Transverse colon (tissue), 4 donors: ENCODE measurements around the gene ERMP1. TPM values are rescaled to one million over a fixed set of nuclear protein-coding genes. Genes with fewer than 3 reads are reported as not detected.

Experiments
- DNase-seq: peaks from one replicate; pipeline ENCODE4 v3.0.0-alpha.2; 2019
- H3K27ac ChIP-seq, 4 donors: fragments of 200-600 bp; sonication (generic); 2 replicates each; pipeline ENCODE4 v1.5.1; 2016 to 2018; ENCODE audit warnings: inconsistent platforms in 4 of 4
- H3K27me3 ChIP-seq: fragments of 200-600 bp; sonication (generic); 2 replicates; pipeline ENCODE4 v1.5.1; 2017; ENCODE audit warnings: inconsistent platforms
- H3K36me3 ChIP-seq, 4 donors: fragments of 200-600 bp; sonication (generic); 2 replicates each; pipeline ENCODE4 v1.5.1; 2017 to 2019; ENCODE audit warnings: inconsistent platforms in 4 of 4
- H3K4me1 ChIP-seq, 4 donors: fragments of 200-600 bp; sonication (generic); 2 replicates each; pipeline ENCODE4 v1.5.1; 2017 to 2020; ENCODE audit warnings: inconsistent platforms in 4 of 4
- H3K4me3 ChIP-seq, 4 donors: fragments of 200-600 bp; sonication (generic); 1 replicate in 1 of 4; 2 replicates in 3 of 4; pipeline versions ENCODE4 v1.5.1 to v1.6.1; 2017 to 2019; ENCODE audit warnings: inconsistent platforms in 4 of 4
- H3K9me3 ChIP-seq, 2 donors: fragments of 200-600 bp; sonication (generic); 2 replicates each; pipeline ENCODE4 v1.5.1; 2017 to 2019; ENCODE audit warnings: inconsistent platforms in 2 of 2
- CTCF ChIP-seq, 5 experiments: fragments of 200-600 bp in 3 of 5; fragments of 450-650 bp in 2 of 5; sonication (generic) in 3 of 5; IDR thresholded peaks; 1 replicate in 2 of 5; 2 replicates in 3 of 5; pipeline ENCODE4 v1.5.1; 2016 to 2017; ENCODE audit warnings: antibody characterized with exemption in 5 of 5, inconsistent platforms in 3 of 5, mild to moderate bottlenecking in 2 of 5, moderate library complexity in 1 of 5
- EP300 ChIP-seq: sonication (generic); formaldehyde crosslinking; IDR thresholded peaks from one replicate; pipeline ENCODE4 v1.6.1; 2017; ENCODE audit warnings: antibody characterized with exemption, low read depth
- POLR2A ChIP-seq: fragments of 450-650 bp; IDR thresholded peaks from one replicate; pipeline ENCODE4 v1.6.1; 2016; ENCODE audit warnings: antibody characterized with exemption, mild to moderate bottlenecking, moderate library complexity
- POLR2AphosphoS5 ChIP-seq, 3 donors: sonication (generic); formaldehyde crosslinking; IDR thresholded peaks; one replicate each; pipeline ENCODE4 v1.6.1; 2016; ENCODE audit warnings: antibody characterized with exemption in 3 of 3
- WGBS, 2 donors: methylation state at CpG; one replicate each; pipeline ENCODE4 v1.1.5; 2018; ENCODE audit warnings: low coverage in 1 of 2; 5-methylcytosine and 5-hydroxymethylcytosine counted together
- in situ Hi-C, 4 donors: fragments of 200-750 bp; cut with MboI; loops; one replicate each; pipeline versions ENCODE4 v1.15.0 to v1.15.1; 2017; ENCODE audit warnings: low sequenced_read_pairs in 3 of 4, low pct_ligation_motif_present in 1 of 4, low pct_unique_long_range_greater_than_20kb in 1 of 4
- intact Hi-C: fragments of 100-400 bp; cut with DNase I; formaldehyde crosslinking; loops from one replicate; pipeline ENCODE4 v1.15.1; 2023; ENCODE audit warnings: low total_unique reads
- total RNA-seq, 4 donors: library from RNA; depleted of rRNA; stranded (reverse); fragments of >200 nt; gene quantifications; one replicate each; pipeline ENCODE4 v1.1.0, GENCODE V29; 2016

The ERMP1 gene
- total RNA-seq, 4 donors from 2014 or later = 33.3 to 46.2 (median 34.8) TPM

- Histone ChIP-seq H3K9me3 (no peaks in the 10 kb centered on the region), H3K36me3 (peaks cover 0 to 21% (median 5%) of the 10 kb centered on the region in 4 donors), H3K27me3 (no peaks in the 10 kb centered on the region), H3K4me3 (no peak overlapping the region), H3K4me1 (peaks cover 0 to 6% (median 0%) of the 10 kb centered on the region in 4 donors), H3K27ac (no peak overlapping the region)
- 93 to 95% methylated on average over 3 of the region's 3 CpGs for WGBS, 2 donors
- no peak for DNase-seq
- TF ChIP-seq POLR2AphosphoS5 (IDR thresholded peaks at IDR 0.05) = no peak
- no peak for TF ChIP-seq POLR2A
- TF ChIP-seq EP300 = no peak
- TF ChIP-seq CTCF (IDR thresholded peaks at IDR 0.05) = no peak
- intact Hi-C loops (no loop called here), in situ Hi-C loops (no loop called here)
Observed at GRCh38 chr9:5817862-5818261, 15.1 kb downstream of the ERMP1 start.

- H3K27me3 ChIP-seq = no peaks in the 10 kb centered on the region
- peaks cover 0 to 16% (median 6%) of the 10 kb centered on the region in 4 donors for H3K36me3 ChIP-seq
- no peak overlapping the region for H3K27ac ChIP-seq
- DNase-seq = no peak
- TF ChIP-seq POLR2A (no peak), CTCF (IDR thresholded peaks at IDR 0.05) (no peak), POLR2AphosphoS5 (IDR thresholded peaks at IDR 0.05) (no peak), EP300 (no peak)
- in situ Hi-C loops = no loop called here
- no peaks in the 10 kb centered on the region for H3K9me3 ChIP-seq
- WGBS, 2 donors = 66 to 73% methylated on average over 1 of the region's 1 CpG
- intact Hi-C loops = no loop called here
- H3K4me1 ChIP-seq = peaks cover 0 to 6% (median 0%) of the 10 kb centered on the region in 4 donors
- H3K4me3 ChIP-seq = no peak overlapping the region
Observed at GRCh38 chr9:5815461-5815860, 17.5 kb downstream of the ERMP1 start.

GRCh38 chr9:5813824-5814223, 19.1 kb downstream of the ERMP1 start:
- DNase-seq = no peak
- Histone ChIP-seq H3K27me3 (no peaks in the 10 kb centered on the region), H3K9me3 (no peaks in the 10 kb centered on the region), H3K4me3 (no peak overlapping the region), H3K27ac (no peak overlapping the region), H3K36me3 (peaks cover 0 to 27% (median 9%) of the 10 kb centered on the region in 4 donors), H3K4me1 (peaks cover 0 to 6% (median 0%) of the 10 kb centered on the region in 4 donors)
- in situ Hi-C loops (no loop called here), intact Hi-C loops (no loop called here)
- 82 to 86% methylated on average over 3 of the region's 3 CpGs for WGBS, 2 donors
- no peak for TF ChIP-seq POLR2A
- no peak for TF ChIP-seq EP300
- TF ChIP-seq CTCF (IDR thresholded peaks at IDR 0.05) = no peak
- TF ChIP-seq POLR2AphosphoS5 (IDR thresholded peaks at IDR 0.05) = no peak

GRCh38 chr9:5811751-5812150, 21.2 kb downstream of the ERMP1 start:
- Histone ChIP-seq H3K4me1 (peaks cover 0 to 6% (median 0%) of the 10 kb centered on the region in 4 donors), H3K4me3 (no peak overlapping the region), H3K27me3 (no peaks in the 10 kb centered on the region), H3K27ac (no peak overlapping the region), H3K9me3 (no peaks in the 10 kb centered on the region), H3K36me3 (peaks cover 0 to 27% (median 9%) of the 10 kb centered on the region in 4 donors)
- in situ Hi-C loops (no loop called here), intact Hi-C loops (no loop called here)
- no peak for TF ChIP-seq POLR2AphosphoS5 (IDR thresholded peaks at IDR 0.05)
- no peak for TF ChIP-seq POLR2A
- no peak for TF ChIP-seq CTCF (IDR thresholded peaks at IDR 0.05)
- TF ChIP-seq EP300 = no peak
- 96 to 100% methylated on average over 1 of the region's 1 CpG for WGBS, 2 donors
- no peak for DNase-seq
